HFF-Myc (cell line): Measurements from ENCODE around the gene CUBN.

Source experiments
- DNase-seq: peaks from one replicate; pipeline ENCODE4 v3.0.0-alpha.2; 2011; ENCODE audit warnings: low read depth; ENCODE audit errors: extremely low read depth
- H3K4me3 ChIP-seq: replicated peaks from 2 replicates; pipeline ENCODE4 v1.5.1; 2011; ENCODE audit warnings: low read depth, mild to moderate bottlenecking, control low read depth, low read length
- CTCF ChIP-seq: IDR thresholded peaks from 2 replicates; pipeline ENCODE4 v1.5.1; 2012; ENCODE audit warnings: mild to moderate bottlenecking, low read depth, low read length, control low read depth; ENCODE audit errors: missing control alignments

Gene CUBN

GRCh38 chr10:17029581-17030271 lies 99.9 kb downstream of the CUBN start:
- DNase-seq: peak; percentile 84
- H3K4me3 ChIP-seq: peak overlapping the region; percentile 19; the same call in 1 of the 2 replicates
- no peak for TF ChIP-seq CTCF

- no peak for DNase-seq
- TF ChIP-seq CTCF: no peak
- H3K4me3 ChIP-seq: no peak overlapping the region
Observed at GRCh38 chr10:17029239-17029580, 100.4 kb downstream of the CUBN start.

GRCh38 chr10:17028798-17029197 lies 100.8 kb downstream of the CUBN start:
- H3K4me3 ChIP-seq: no peak overlapping the region
- TF ChIP-seq CTCF: no peak
- DNase-seq: no peak

- TF ChIP-seq CTCF: no peak
- no peak overlapping the region for H3K4me3 ChIP-seq
- no peak for DNase-seq
Observed at GRCh38 chr10:17026686-17027485, 102.7 kb downstream of the CUBN start.

- H3K4me3 ChIP-seq: no peak overlapping the region
- peak; percentile 98 for DNase-seq
- TF ChIP-seq CTCF: no peak
Observed at GRCh38 chr10:17025444-17026295, 103.9 kb downstream of the CUBN start.

GRCh38 chr10:17024461-17024860 lies 105.2 kb downstream of the CUBN start:
- TF ChIP-seq CTCF: no peak
- DNase-seq: no peak
- no peak overlapping the region for H3K4me3 ChIP-seq
